ENCODE results near the gene CCDC134. TPM values are rescaled to one million over a fixed set of nuclear protein-coding genes. Genes with fewer than 3 reads are reported as not detected.

Gene CCDC134
- total RNA-seq, 4 donors from 2014 or later = 10.1 to 22.0 (median 15.2) TPM

GRCh38 chr22:41857155-41857859 is 56.8 kb downstream of the CCDC134 start:
- WGBS = 69% methylated on average over 7 of the region's 7 CpGs
- Histone ChIP-seq H3K36me3 (no peaks in the 10 kb centered on the region), H3K9me3 (no peaks in the 10 kb centered on the region), H3K27ac (no peak overlapping the region), H3K4me1 (peaks cover 19% of the 10 kb centered on the region), H3K27me3 (no peaks in the 10 kb centered on the region), H3K4me3 (no peak overlapping the region)
- TF ChIP-seq POLR2AphosphoS5 (IDR thresholded peaks at IDR 0.05) = no peak
- TF ChIP-seq, protein P1, sequence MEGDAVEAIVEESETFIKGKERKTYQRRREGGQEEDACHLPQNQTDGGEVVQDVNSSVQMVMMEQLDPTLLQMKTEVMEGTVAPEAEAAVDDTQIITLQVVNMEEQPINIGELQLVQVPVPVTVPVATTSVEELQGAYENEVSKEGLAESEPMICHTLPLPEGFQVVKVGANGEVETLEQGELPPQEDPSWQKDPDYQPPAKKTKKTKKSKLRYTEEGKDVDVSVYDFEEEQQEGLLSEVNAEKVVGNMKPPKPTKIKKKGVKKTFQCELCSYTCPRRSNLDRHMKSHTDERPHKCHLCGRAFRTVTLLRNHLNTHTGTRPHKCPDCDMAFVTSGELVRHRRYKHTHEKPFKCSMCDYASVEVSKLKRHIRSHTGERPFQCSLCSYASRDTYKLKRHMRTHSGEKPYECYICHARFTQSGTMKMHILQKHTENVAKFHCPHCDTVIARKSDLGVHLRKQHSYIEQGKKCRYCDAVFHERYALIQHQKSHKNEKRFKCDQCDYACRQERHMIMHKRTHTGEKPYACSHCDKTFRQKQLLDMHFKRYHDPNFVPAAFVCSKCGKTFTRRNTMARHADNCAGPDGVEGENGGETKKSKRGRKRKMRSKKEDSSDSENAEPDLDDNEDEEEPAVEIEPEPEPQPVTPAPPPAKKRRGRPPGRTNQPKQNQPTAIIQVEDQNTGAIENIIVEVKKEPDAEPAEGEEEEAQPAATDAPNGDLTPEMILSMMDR (IDR thresholded peaks at IDR 0.05) = peak; percentile 22 to 27
- DNase-seq (ENCODE audit: low spot score in 2 of 2) = no peak

GRCh38 chr22:41857860-41858199 is 57.4 kb downstream of the CCDC134 start:
- peaks cover 23% of the 10 kb centered on the region for H3K4me1 ChIP-seq
- TF ChIP-seq EP300 (IDR thresholded peaks at IDR 0.05) = no peak
- TF ChIP-seq, protein P1 (IDR thresholded peaks at IDR 0.05) = no peak
- TF ChIP-seq POLR2A (IDR thresholded peaks at IDR 0.05) = no peak
- no peak for DNase-seq (ENCODE audit: low spot score in 2 of 2)
- no peak overlapping the region for H3K27ac ChIP-seq
- H3K9me3 ChIP-seq = no peaks in the 10 kb centered on the region
- no peaks in the 10 kb centered on the region for H3K27me3 ChIP-seq
- no peak overlapping the region for H3K4me3 ChIP-seq
- H3K36me3 ChIP-seq = no peaks in the 10 kb centered on the region

DNA sequence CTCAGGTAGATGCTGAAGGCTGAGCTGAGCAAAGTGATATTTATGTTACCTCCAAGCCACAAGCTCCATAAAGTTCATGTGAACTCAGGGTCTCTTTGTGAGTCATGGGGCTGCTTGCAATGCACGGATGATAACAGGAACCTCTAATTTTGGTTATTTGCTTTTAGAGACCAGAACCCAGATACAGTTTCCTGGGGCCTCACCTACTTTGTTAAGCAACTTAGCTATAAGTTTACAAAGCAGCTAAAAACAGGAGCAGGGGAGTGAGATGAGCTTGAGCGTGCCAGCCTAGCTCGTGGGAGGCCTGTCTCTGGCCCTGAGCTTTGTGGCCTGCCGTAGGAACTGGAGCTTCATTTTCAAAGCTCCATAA is 61.7 kb downstream of the CCDC134 start:
- Histone ChIP-seq H3K4me3 (no peak overlapping the region), H3K9me3 (no peaks in the 10 kb centered on the region), H3K27me3 (no peaks in the 10 kb centered on the region), H3K36me3 (peaks cover 7% of the 10 kb centered on the region), H3K4me1 (peaks cover 19% of the 10 kb centered on the region), H3K27ac (peak overlapping the region; percentile 18)
- WGBS = 62% methylated on average over 4 of the region's 4 CpGs
- TF ChIP-seq EP300 (IDR thresholded peaks at IDR 0.05) (no peak), POLR2AphosphoS5 (IDR thresholded peaks at IDR 0.05) (no peak), POLR2A (IDR thresholded peaks at IDR 0.05) (no peak)
- TF ChIP-seq, protein P1 (IDR thresholded peaks at IDR 0.05) = no peak
- DNase-seq (ENCODE audit: low spot score in 2 of 2) = no peak

- no peak for DNase-seq (ENCODE audit: low spot score in 2 of 2)
- no peak for TF ChIP-seq POLR2AphosphoS5 (IDR thresholded peaks at IDR 0.05)
- TF ChIP-seq POLR2A (IDR thresholded peaks at IDR 0.05) = no peak
- TF ChIP-seq, protein P1 (IDR thresholded peaks at IDR 0.05) = no peak
- TF ChIP-seq EP300 (IDR thresholded peaks at IDR 0.05) = no peak
- no peak overlapping the region for H3K4me3 ChIP-seq
- H3K27me3 ChIP-seq = no peaks in the 10 kb centered on the region
- H3K4me1 ChIP-seq = peaks cover 18% of the 10 kb centered on the region
- no peaks in the 10 kb centered on the region for H3K9me3 ChIP-seq
- H3K36me3 ChIP-seq = peaks cover 11% of the 10 kb centered on the region
- 77% methylated on average over 11 of the region's 11 CpGs for WGBS
- peak overlapping the region; percentile 26 for H3K27ac ChIP-seq
Measured at GRCh38 chr22:41862530-41863266, 62.2 kb downstream of the CCDC134 start.

DNA sequence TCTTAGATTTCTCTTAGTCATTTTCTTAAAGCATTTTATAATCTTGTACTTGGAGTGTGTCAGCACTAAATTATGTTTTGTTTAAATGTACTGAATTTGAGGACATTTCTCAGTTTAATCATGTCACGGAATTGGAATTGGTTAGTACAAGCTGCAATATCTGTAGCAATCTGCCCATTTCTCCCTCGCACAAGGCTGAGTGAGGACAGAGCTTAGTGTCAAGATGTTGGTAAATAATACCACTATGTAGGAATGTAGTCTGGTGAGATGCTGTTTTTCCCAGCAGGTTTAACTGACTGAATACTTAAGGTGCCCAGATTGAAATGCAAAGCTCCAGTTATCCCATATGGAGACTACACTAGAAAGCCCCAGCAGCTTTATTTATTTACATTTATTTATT is 63.0 kb downstream of the CCDC134 start:
- H3K9me3 ChIP-seq = no peaks in the 10 kb centered on the region
- H3K36me3 ChIP-seq = peaks cover 19% of the 10 kb centered on the region
- DNase-seq (ENCODE audit: low spot score in 2 of 2) = no peak
- H3K4me3 ChIP-seq = no peak overlapping the region
- no peaks in the 10 kb centered on the region for H3K27me3 ChIP-seq
- no peak for TF ChIP-seq POLR2A (IDR thresholded peaks at IDR 0.05)
- peak overlapping the region; percentile 26 for H3K27ac ChIP-seq
- WGBS = 90% methylated on average over 2 of the region's 2 CpGs
- H3K4me1 ChIP-seq = peaks cover 18% of the 10 kb centered on the region

Data from suprapubic skin (tissue), 4 donors.